Measurements from ENCODE around the gene ATG14. TPM values are rescaled to one million over a fixed set of nuclear protein-coding genes. Genes with fewer than 3 reads are reported as not detected.

Gene ATG14
- total RNA-seq, 2 experiments from 2014 or later = 19.9 to 20.5 TPM

- Mint-ChIP-seq H3K27ac (no peak overlapping the region), H3K4me1 (ENCODE audit: low read depth) (peaks cover 28% of the 10 kb centered on the region), H3K4me3 (no peak overlapping the region), H3K36me3 (ENCODE audit: low read depth) (no peaks in the 10 kb centered on the region), H3K27me3 (no peaks in the 10 kb centered on the region), H3K9me3 (no peaks in the 10 kb centered on the region)
- TF ChIP-seq, protein P1, sequence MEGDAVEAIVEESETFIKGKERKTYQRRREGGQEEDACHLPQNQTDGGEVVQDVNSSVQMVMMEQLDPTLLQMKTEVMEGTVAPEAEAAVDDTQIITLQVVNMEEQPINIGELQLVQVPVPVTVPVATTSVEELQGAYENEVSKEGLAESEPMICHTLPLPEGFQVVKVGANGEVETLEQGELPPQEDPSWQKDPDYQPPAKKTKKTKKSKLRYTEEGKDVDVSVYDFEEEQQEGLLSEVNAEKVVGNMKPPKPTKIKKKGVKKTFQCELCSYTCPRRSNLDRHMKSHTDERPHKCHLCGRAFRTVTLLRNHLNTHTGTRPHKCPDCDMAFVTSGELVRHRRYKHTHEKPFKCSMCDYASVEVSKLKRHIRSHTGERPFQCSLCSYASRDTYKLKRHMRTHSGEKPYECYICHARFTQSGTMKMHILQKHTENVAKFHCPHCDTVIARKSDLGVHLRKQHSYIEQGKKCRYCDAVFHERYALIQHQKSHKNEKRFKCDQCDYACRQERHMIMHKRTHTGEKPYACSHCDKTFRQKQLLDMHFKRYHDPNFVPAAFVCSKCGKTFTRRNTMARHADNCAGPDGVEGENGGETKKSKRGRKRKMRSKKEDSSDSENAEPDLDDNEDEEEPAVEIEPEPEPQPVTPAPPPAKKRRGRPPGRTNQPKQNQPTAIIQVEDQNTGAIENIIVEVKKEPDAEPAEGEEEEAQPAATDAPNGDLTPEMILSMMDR (IDR thresholded peaks at IDR 0.05) = no peak
- ATAC-seq (ENCODE audit: poor library complexity) = no peak
- H3K4me3 ChIP-seq (ENCODE audit: low read length) = no peak overlapping the region
- no peak overlapping the region for H3K27ac ChIP-seq (ENCODE audit: low read depth in 1 of 2, low read length in 2 of 2)
- ChIA-PET POLR2A (no interaction called here), CTCF (interaction anchor here (0.7 to 1.4 kb wide), 2 partner anchors 8 to 12 kb away, joined by 3 read pairs; no protein-coding TSS in a partner anchor)
- H3K27me3 ChIP-seq (ENCODE audit: control insufficient read depth in 1 of 2, insufficient read depth in 2 of 2, low read length in 2 of 2) = no peaks in the 10 kb centered on the region
- H3K9me3 ChIP-seq (ENCODE audit: control insufficient read depth in 1 of 2, insufficient read depth in 1 of 2, low read length in 2 of 2) = no peaks in the 10 kb centered on the region
- peaks cover 9% of the 10 kb centered on the region for H3K4me1 ChIP-seq (ENCODE audit: insufficient read depth, low read length)
- H3K36me3 ChIP-seq (ENCODE audit: insufficient read depth, low read length) = no peaks in the 10 kb centered on the region
- no peak for DNase-seq
- intact Hi-C loops (cut with DNase I, micrococcal nuclease) = loop anchor here in 1 of 2 experiments (2.0 to 10.0 kb wide), 2 partner anchors 14 to 700 kb away; partner anchors contain the start of gene PELI2
Measured at GRCh38 chr14:55414551-55414950, 2.9 kb upstream of the ATG14 start.

GRCh38 chr14:55412676-55413075 lies 1.0 kb upstream of the ATG14 start:
- POLR2A ChIA-PET = interaction anchor here (0.8 to 1.0 kb wide), 2 partner anchors 38 to 104 kb away, joined by 3 read pairs; no protein-coding TSS in a partner anchor
- CTCF ChIA-PET = interaction anchor here (1.1 to 1.4 kb wide), 2 partner anchors 37 to 142 kb away, joined by 3 to 4 read pairs; no protein-coding TSS in a partner anchor
- H3K36me3 Mint-ChIP-seq (ENCODE audit: low read depth) = peaks cover 5% of the 10 kb centered on the region
- intact Hi-C loops (cut with DNase I, micrococcal nuclease) = loop anchor here in 1 of 2 experiments (10.0 kb wide), 1 partner anchor 702 kb away; the partner anchor contains the start of gene PELI2
- H3K27ac Mint-ChIP-seq = peak overlapping the region; percentile 69
- ATAC-seq (ENCODE audit: poor library complexity) (no peak), DNase-seq (no peak)
- peaks cover 9% of the 10 kb centered on the region for H3K4me1 ChIP-seq (ENCODE audit: insufficient read depth, low read length)
- peak overlapping the region; percentile 85 for H3K4me3 Mint-ChIP-seq
- no peaks in the 10 kb centered on the region for H3K9me3 ChIP-seq (ENCODE audit: control insufficient read depth in 1 of 2, insufficient read depth in 1 of 2, low read length in 2 of 2)
- no peak overlapping the region for H3K27ac ChIP-seq (ENCODE audit: low read depth in 1 of 2, low read length in 2 of 2)
- no peaks in the 10 kb centered on the region for H3K27me3 ChIP-seq (ENCODE audit: control insufficient read depth in 1 of 2, insufficient read depth in 2 of 2, low read length in 2 of 2)
- TF ChIP-seq, protein P1 (IDR thresholded peaks at IDR 0.05) = no peak
- no peaks in the 10 kb centered on the region for H3K9me3 Mint-ChIP-seq
- no peaks in the 10 kb centered on the region for H3K36me3 ChIP-seq (ENCODE audit: insufficient read depth, low read length)
- peaks cover 46% of the 10 kb centered on the region for H3K4me1 Mint-ChIP-seq (ENCODE audit: low read depth)
- H3K27me3 Mint-ChIP-seq = no peaks in the 10 kb centered on the region
- H3K4me3 ChIP-seq (ENCODE audit: low read length) = no peak overlapping the region

- H3K4me1 Mint-ChIP-seq (ENCODE audit: low read depth) = peaks cover 58% of the 10 kb centered on the region
- DNase-seq = no peak
Measured at GRCh38 chr14:55410876-55411275, 754 bp downstream of the ATG14 start.

More at GRCh38 chr14:55410876-55411275, 754 bp downstream of the ATG14 start:
- H3K27me3 ChIP-seq (ENCODE audit: control insufficient read depth in 1 of 2, insufficient read depth in 2 of 2, low read length in 2 of 2) = no peaks in the 10 kb centered on the region
- H3K36me3 ChIP-seq (ENCODE audit: insufficient read depth, low read length) = peaks cover 5% of the 10 kb centered on the region
- Mint-ChIP-seq H3K36me3 (ENCODE audit: low read depth) (peaks cover 13% of the 10 kb centered on the region), H3K27me3 (no peaks in the 10 kb centered on the region), H3K4me3 (peak overlapping the region; percentile 85), H3K9me3 (no peaks in the 10 kb centered on the region), H3K27ac (peak overlapping the region; percentile 69)
- H3K27ac ChIP-seq (ENCODE audit: low read depth in 1 of 2, low read length in 2 of 2) = no peak overlapping the region
- POLR2A ChIA-PET = interaction anchor here (0.7 to 1.8 kb wide), 4 partner anchors 21 to 168 kb away, joined by 4 read pairs; partner anchors contain the start of gene FBXO34
- TF ChIP-seq, protein P1 (IDR thresholded peaks at IDR 0.05) = no peak
- no peaks in the 10 kb centered on the region for H3K9me3 ChIP-seq (ENCODE audit: control insufficient read depth in 1 of 2, insufficient read depth in 1 of 2, low read length in 2 of 2)
- intact Hi-C loops (cut with DNase I, micrococcal nuclease) = loop anchor here in 1 of 2 experiments (2.0 to 10.0 kb wide), 2 partner anchors 358 to 704 kb away; partner anchors contain the start of gene PELI2
- peaks cover 9% of the 10 kb centered on the region for H3K4me1 ChIP-seq (ENCODE audit: insufficient read depth, low read length)
- no peak for ATAC-seq (ENCODE audit: poor library complexity)
- peak overlapping the region; percentile 92 for H3K4me3 ChIP-seq (ENCODE audit: low read length)
- CTCF ChIA-PET = interaction anchor here (1.2 to 1.4 kb wide), 2 partner anchors 95 to 359 kb away, joined by 3 read pairs; partner anchors contain the start of gene MAPK1IP1L
